Brain microvascular endothelial cell (primary cell): ENCODE measurements around the gene SOX8.

ENCODE experiments used
- DNase-seq: peaks from one replicate; pipeline ENCODE4 v3.0.0-alpha.2; 2020
- H3K27ac ChIP-seq: fragments of 250-450 bp; sonication (Bioruptor Pico); 2 replicates; pipeline ENCODE4 v1.5.1; 2020; ENCODE audit warnings: mild to moderate bottlenecking, moderate library complexity
- H3K27me3 ChIP-seq: fragments of 250-450 bp; sonication (Bioruptor Pico); replicated peaks from 2 replicates; pipeline ENCODE4 v1.5.1; 2020; ENCODE audit warnings: mild to moderate bottlenecking
- H3K36me3 ChIP-seq: fragments of 250-450 bp; sonication (Bioruptor Pico); replicated peaks from 2 replicates; pipeline ENCODE4 v1.5.1; 2020; ENCODE audit warnings: mild to moderate bottlenecking
- H3K4me3 ChIP-seq: 2 replicates; pipeline ENCODE4 v1.5.1; 2011; ENCODE audit warnings: low read depth, mild to moderate bottlenecking, control low read depth, low read length, moderate library complexity
- CTCF ChIP-seq: IDR thresholded peaks from 2 replicates; pipeline ENCODE4 v1.5.1; 2011; ENCODE audit warnings: low read depth, mild to moderate bottlenecking, moderate library complexity, low read length, control low read depth, inconsistent platforms; ENCODE audit errors: missing control alignments
- in situ Hi-C: cut with HindIII; loops from 2 replicates; pipeline ENCODE4 v1.10.0; 2017; ENCODE audit warnings: low sequenced_read_pairs, low pct_ligation_motif_present

SOX8 gene

DNA sequence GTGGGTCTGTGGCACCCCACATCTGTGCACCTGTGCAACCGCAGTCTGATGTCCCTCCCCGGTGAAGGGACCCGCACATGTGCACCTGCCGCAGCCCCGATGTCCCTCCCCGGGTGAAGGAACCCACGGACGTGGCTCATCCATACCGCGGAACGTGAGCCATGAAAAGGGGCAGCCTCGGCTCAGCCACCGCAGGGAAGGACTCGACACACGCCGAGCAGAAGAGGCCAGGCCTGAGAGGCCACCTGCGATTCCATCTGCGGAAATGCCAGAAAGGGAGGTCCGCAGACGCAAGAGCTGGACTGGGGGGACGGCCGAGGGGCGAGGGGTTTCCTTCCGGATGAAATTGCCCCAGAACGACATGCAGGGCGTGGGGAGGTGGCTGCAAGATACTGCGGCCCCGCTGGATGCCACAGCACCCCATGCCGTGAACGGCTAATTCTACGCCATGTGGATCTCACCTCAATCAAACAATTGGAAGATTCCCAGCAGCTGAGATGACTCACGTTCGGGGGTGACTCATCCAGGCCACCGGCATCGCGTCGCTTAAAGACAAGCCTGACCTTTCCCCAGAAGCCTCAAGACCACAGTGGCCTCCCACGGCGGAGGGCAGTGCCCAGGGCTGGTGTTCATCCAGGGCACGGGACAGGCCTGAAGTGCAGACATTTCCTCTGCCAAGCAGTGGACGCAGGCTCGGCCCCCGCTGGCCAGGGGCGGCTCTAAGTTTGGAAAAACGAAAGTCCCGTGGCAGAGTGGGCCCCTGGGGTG lies 21.0 kb downstream of the SOX8 start:
- peak; percentile 79 for DNase-seq
- Histone ChIP-seq H3K4me3 (no peak overlapping the region), H3K36me3 (no peaks in the 10 kb centered on the region), H3K27me3 (peaks cover 43% of the 10 kb centered on the region), H3K27ac (no peak overlapping the region)
- TF ChIP-seq CTCF: no peak
- in situ Hi-C loops: no loop called here

DNA sequence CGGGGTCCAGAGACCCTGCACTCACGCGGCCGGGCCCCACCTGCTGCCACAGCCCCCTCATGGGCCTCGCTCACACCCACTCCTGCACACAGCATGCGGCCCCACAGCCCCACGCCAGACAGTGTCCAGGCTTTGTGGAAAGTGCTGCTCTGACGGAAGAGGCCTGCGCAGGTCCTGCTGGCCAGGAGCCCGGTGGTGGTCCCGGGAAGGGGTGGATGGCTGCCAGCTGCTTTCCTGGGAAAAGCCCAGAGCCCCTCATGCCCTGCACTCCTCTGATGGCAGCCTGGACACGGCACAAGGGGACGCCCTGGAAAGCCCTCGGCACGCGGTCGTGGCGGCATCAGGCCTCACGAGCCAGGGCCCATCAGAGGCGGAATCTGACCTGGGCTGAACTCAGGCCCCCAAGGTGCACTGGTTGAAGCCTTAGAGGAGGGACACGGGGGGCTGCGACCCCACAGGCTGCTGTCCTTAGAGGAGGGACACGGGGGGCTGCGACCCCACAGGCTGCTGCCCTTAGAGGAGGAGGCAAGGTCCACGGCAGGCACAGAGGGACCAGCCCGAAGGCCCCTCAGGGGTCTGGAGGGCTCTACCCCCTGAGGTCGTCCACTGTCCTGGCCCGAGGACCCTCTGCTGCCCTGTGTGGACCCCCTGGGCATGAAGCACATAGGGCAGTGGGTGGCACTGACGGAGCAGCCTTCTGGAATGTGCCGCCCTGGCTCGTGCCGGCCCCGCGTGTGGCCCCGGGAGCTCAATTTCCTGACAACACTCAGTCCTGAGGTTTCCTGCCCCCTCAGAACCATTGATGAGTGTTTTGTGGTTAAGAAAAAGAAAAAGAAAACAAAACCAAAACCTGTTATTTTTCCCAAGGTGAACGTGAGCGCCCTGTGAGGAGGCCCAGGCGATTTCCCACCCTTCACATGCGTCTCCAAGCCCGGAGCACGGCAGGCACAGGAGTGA lies 22.1 kb downstream of the SOX8 start:
- H3K36me3 ChIP-seq: no peaks in the 10 kb centered on the region
- TF ChIP-seq CTCF: no peak
- H3K4me3 ChIP-seq: no peak overlapping the region
- in situ Hi-C loops: no loop called here
- H3K27ac ChIP-seq: no peak overlapping the region
- DNase-seq: peak; percentile 22
- H3K27me3 ChIP-seq: peaks cover 48% of the 10 kb centered on the region

- TF ChIP-seq CTCF: no peak
- Histone ChIP-seq H3K4me3 (no peak overlapping the region), H3K27me3 (peaks cover 42% of the 10 kb centered on the region), H3K36me3 (no peaks in the 10 kb centered on the region), H3K27ac (no peak overlapping the region)
- in situ Hi-C loops: no loop called here
- no peak for DNase-seq
These were observed 23.7 kb downstream of the SOX8 start for GRCh38 chr16:1005286-1005685.

DNA sequence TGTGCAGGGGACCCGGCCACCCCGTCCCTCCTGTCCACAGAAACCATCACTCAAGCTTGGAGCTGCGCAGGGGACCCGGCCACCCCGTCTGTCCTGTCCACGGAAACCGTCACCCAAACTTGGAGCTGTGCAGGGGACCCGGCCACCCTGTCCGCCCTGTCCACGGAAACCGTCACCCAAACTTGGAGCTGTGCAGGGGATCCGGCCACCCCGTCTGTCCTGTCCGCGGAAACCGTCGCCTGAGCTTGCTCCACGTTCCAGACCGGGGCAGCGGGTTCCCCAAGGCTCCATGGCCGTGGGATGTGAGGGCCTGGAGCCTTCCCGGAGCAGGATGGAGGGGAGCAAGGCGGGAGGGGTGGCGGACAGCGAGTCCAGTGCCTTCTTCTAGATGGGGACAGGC lies 25.2 kb downstream of the SOX8 start:
- Histone ChIP-seq H3K27ac (no peak overlapping the region), H3K4me3 (no peak overlapping the region), H3K27me3 (peaks cover 43% of the 10 kb centered on the region), H3K36me3 (no peaks in the 10 kb centered on the region)
- no peak for TF ChIP-seq CTCF
- in situ Hi-C loops: no loop called here
- no peak for DNase-seq

DNA sequence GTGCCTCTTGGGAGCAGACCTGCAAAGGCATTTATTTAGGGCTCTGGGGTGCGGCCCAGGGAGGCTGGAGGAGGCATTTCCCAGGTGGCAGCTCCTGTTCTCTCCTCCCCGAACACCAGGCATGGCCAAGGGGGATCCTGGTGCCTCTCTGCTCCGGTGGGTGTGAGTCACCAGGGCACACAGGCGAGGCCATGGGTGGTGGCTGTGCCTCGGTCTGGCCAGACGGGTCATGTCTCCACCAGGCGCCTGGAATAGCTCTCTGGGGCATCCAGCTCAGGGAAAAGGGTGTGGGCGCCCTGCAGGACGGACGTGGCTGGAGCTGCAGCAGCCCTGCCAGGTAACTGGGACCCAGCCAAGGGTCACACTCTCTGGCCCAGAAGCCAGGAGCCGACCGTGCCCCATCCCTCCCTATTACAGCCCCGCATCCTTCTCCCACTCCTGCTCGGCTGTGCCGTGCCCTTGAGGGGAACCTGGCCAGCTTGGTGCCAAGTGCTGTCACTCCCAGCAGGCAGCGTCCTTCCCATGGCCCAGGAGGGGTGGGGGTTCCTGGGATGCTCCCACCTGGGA lies 25.8 kb downstream of the SOX8 start:
- no peak for TF ChIP-seq CTCF
- Histone ChIP-seq H3K27ac (no peak overlapping the region), H3K4me3 (no peak overlapping the region), H3K27me3 (peaks cover 47% of the 10 kb centered on the region), H3K36me3 (no peaks in the 10 kb centered on the region)
- DNase-seq: no peak
- in situ Hi-C loops: no loop called here
